Ascending aorta (tissue), 2 donors: ENCODE data around the gene FCSK. TPM values are rescaled to one million over a fixed set of nuclear protein-coding genes. Genes with fewer than 3 reads are reported as not detected.

Source experiments
- DNase-seq, 2 donors: peaks; one replicate each; pipeline ENCODE4 v3.0.0-alpha.2; 2019; ENCODE audit warnings: low spot score in 2 of 2
- H3K27ac ChIP-seq, 2 donors: fragments of 200-600 bp; sonication (generic); one replicate each; pipeline ENCODE4 v1.5.1; 2016 to 2017; ENCODE audit warnings: mild to moderate bottlenecking in 1 of 2
- H3K27me3 ChIP-seq: fragments of 200-600 bp; sonication (generic); one replicate; pipeline ENCODE4 v1.5.1; 2017
- H3K36me3 ChIP-seq, 2 donors: fragments of 200-600 bp; sonication (generic); one replicate each; pipeline ENCODE4 v1.5.1; 2016
- H3K4me1 ChIP-seq, 2 donors: fragments of 200-600 bp; sonication (generic); one replicate each; pipeline ENCODE4 v1.5.1; 2016 to 2017; ENCODE audit warnings: mild to moderate bottlenecking in 1 of 2
- H3K4me3 ChIP-seq, 2 donors: fragments of 200-600 bp; sonication (generic); one replicate each; pipeline ENCODE4 v1.5.1; 2016 to 2017; ENCODE audit warnings: mild to moderate bottlenecking in 1 of 2
- H3K9me3 ChIP-seq, 2 donors: fragments of 200-600 bp; sonication (generic); one replicate each; pipeline ENCODE4 v1.5.1; 2016
- intact Hi-C: fragments of 100-400 bp; cut with DNase I; formaldehyde crosslinking; loops from one replicate; pipeline ENCODE4 v1.15.1; 2023
- total RNA-seq: library from RNA; depleted of rRNA; stranded (reverse); fragments of >200 nt; gene quantifications from one replicate; pipeline ENCODE4 v1.1.0, GENCODE V29; 2016
- TF ChIP-seq, protein P1 (sequence below), 3 experiments: fragments of 200-600 bp in 2 of 3; fragments of 450-650 bp in 1 of 3; sonication (generic) in 2 of 3; IDR thresholded peaks; one replicate each; pipeline ENCODE4 v1.5.1; 2016 to 2019; ENCODE audit warnings: antibody characterized with exemption in 3 of 3, mild to moderate bottlenecking in 1 of 3, moderate library complexity in 1 of 3

FCSK gene
- total RNA-seq, 1 donor from 2014 or later, result 54.5 TPM

DNA sequence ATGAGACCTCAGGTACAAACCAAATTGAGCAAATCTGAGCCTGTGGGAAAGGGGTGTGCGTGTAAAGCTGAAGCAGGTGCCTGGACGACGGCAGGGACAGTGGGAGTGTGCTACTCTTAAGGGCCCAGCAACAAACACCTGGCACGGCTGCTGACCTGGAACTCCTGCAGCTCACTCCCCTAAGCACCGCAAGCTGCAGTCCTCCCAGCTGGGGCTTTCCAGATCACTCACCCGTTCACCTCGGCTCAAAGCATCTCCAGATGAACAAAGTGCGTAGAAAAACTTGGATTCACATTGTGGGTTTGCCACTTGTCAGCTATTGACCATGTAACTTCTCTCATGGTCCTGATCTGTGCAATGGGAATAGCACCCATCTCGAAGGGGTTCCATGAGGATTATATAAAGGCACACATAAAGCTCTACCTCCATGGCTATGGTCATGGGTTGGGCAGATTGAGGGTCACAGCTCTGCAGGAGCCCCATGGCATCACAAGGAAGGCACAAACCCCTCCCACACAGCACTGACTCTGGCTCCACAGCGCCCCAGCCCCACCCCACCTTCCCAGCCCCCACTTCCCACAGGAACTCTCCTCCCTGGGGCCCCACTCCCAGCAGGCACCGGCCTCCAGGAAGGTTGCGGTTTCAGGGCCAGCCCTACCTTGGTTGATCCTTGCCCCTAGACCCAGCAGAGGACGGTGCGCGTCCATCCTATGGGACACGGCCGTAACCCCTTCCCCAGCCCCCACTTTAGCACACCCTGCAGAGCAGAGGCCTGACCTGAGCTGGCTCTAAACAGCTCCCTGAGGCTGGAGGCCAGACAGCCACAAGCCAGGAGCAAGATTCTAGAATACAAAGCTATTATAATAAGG lies 37.4 kb upstream of the FCSK start:
- H3K36me3 ChIP-seq, result no peaks in the 10 kb centered on the region
- no peaks in the 10 kb centered on the region for H3K9me3 ChIP-seq
- H3K27me3 ChIP-seq, result no peaks in the 10 kb centered on the region
- DNase-seq, result no peak
- no peak overlapping the region for H3K27ac ChIP-seq
- H3K4me1 ChIP-seq, result no peaks in the 10 kb centered on the region
- H3K4me3 ChIP-seq, result no peak overlapping the region
- intact Hi-C loops, result no loop called here
- TF ChIP-seq, protein P1, sequence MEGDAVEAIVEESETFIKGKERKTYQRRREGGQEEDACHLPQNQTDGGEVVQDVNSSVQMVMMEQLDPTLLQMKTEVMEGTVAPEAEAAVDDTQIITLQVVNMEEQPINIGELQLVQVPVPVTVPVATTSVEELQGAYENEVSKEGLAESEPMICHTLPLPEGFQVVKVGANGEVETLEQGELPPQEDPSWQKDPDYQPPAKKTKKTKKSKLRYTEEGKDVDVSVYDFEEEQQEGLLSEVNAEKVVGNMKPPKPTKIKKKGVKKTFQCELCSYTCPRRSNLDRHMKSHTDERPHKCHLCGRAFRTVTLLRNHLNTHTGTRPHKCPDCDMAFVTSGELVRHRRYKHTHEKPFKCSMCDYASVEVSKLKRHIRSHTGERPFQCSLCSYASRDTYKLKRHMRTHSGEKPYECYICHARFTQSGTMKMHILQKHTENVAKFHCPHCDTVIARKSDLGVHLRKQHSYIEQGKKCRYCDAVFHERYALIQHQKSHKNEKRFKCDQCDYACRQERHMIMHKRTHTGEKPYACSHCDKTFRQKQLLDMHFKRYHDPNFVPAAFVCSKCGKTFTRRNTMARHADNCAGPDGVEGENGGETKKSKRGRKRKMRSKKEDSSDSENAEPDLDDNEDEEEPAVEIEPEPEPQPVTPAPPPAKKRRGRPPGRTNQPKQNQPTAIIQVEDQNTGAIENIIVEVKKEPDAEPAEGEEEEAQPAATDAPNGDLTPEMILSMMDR (IDR thresholded peaks at IDR 0.05), result no peak

DNA sequence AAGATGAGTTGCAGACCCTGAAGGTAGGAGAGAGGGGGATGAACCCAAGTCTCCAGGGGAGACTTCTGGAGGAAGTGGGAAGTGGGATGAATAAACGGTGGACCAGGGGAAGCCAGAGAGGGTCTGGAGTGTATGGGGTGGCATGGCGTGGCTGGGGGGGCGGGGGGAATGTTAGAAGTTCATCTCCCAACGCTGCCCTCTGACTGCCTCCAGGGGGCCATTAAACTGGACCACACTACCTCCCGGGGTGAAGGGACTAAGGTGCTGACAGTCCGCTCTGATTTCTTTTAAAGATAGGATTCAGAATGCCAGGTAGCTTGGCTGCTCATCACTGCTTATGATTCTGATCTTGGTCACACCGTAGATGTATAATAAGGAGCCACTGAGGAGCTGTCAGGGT lies 36.7 kb upstream of the FCSK start:
- Histone ChIP-seq H3K4me1 (no peaks in the 10 kb centered on the region), H3K9me3 (no peaks in the 10 kb centered on the region), H3K4me3 (no peak overlapping the region), H3K27ac (no peak overlapping the region), H3K36me3 (no peaks in the 10 kb centered on the region), H3K27me3 (no peaks in the 10 kb centered on the region)
- intact Hi-C loops, result no loop called here
- DNase-seq, result no peak
- TF ChIP-seq, protein P1 (IDR thresholded peaks at IDR 0.05), result no peak

- H3K36me3 ChIP-seq, result no peaks in the 10 kb centered on the region
- TF ChIP-seq, protein P1 (IDR thresholded peaks at IDR 0.05), result no peak
- H3K27me3 ChIP-seq, result no peaks in the 10 kb centered on the region
- H3K27ac ChIP-seq, result no peak overlapping the region
- H3K4me3 ChIP-seq, result no peak overlapping the region
- H3K4me1 ChIP-seq, result no peaks in the 10 kb centered on the region
- intact Hi-C loops, result no loop called here
- H3K9me3 ChIP-seq, result no peaks in the 10 kb centered on the region
- DNase-seq, result no peak
Observed at GRCh38 chr16:70418274-70418992, 36.0 kb upstream of the FCSK start.

- no peak overlapping the region for H3K27ac ChIP-seq
- H3K4me1 ChIP-seq, result no peaks in the 10 kb centered on the region
- H3K4me3 ChIP-seq, result no peak overlapping the region
- H3K27me3 ChIP-seq, result no peaks in the 10 kb centered on the region
- DNase-seq, result no peak
- TF ChIP-seq, protein P1 (IDR thresholded peaks at IDR 0.05), result no peak
- H3K36me3 ChIP-seq, result no peaks in the 10 kb centered on the region
- H3K9me3 ChIP-seq, result no peaks in the 10 kb centered on the region
- intact Hi-C loops, result no loop called here
Observed at GRCh38 chr16:70418993-70419318, 35.4 kb upstream of the FCSK start.

- no peaks in the 10 kb centered on the region for H3K4me1 ChIP-seq
Observed at GRCh38 chr16:70419384-70420327, 34.7 kb upstream of the FCSK start.

More at GRCh38 chr16:70419384-70420327, 34.7 kb upstream of the FCSK start:
- H3K4me3 ChIP-seq, result no peak overlapping the region
- H3K27me3 ChIP-seq, result no peaks in the 10 kb centered on the region
- intact Hi-C loops, result no loop called here
- no peaks in the 10 kb centered on the region for H3K9me3 ChIP-seq
- TF ChIP-seq, protein P1 (IDR thresholded peaks at IDR 0.05), result no peak
- H3K36me3 ChIP-seq, result no peaks in the 10 kb centered on the region
- no peak overlapping the region for H3K27ac ChIP-seq
- DNase-seq, result no peak
